ENCODE measurements around the gene KIF26A.

KIF26A gene

GRCh38 chr14:104177411-104177810 lies 39.0 kb downstream of the KIF26A start:
- DNase-seq (ENCODE audit: low spot score): no peak

- no peak for DNase-seq (ENCODE audit: low spot score)
Observed at GRCh38 chr14:104178279-104178678, 39.9 kb downstream of the KIF26A start.

GRCh38 chr14:104179126-104179525 lies 40.7 kb downstream of the KIF26A start:
- DNase-seq (ENCODE audit: low spot score): no peak

GRCh38 chr14:104179564-104180129 lies 41.3 kb downstream of the KIF26A start:
- DNase-seq (ENCODE audit: low spot score): no peak

- DNase-seq (ENCODE audit: low spot score): no peak
Observed at GRCh38 chr14:104180561-104181165, 42.3 kb downstream of the KIF26A start.

GRCh38 chr14:104181761-104182530 lies 43.6 kb downstream of the KIF26A start:
- DNase-seq (ENCODE audit: low spot score): no peak

- DNase-seq (ENCODE audit: low spot score): no peak
Observed at GRCh38 chr14:104182857-104183425, 44.6 kb downstream of the KIF26A start.

- no peak for DNase-seq (ENCODE audit: low spot score)
Observed at GRCh38 chr14:104183796-104184195, 45.4 kb downstream of the KIF26A start.

- no peak for DNase-seq (ENCODE audit: low spot score)
Observed at GRCh38 chr14:104184506-104184905, 46.1 kb downstream of the KIF26A start.

- DNase-seq (ENCODE audit: low spot score): no peak
Observed at GRCh38 chr14:104184911-104185499, 46.6 kb downstream of the KIF26A start.

GRCh38 chr14:104185916-104186495 lies 47.6 kb downstream of the KIF26A start:
- no peak for DNase-seq (ENCODE audit: low spot score)

GRCh38 chr14:104186575-104186974 lies 48.2 kb downstream of the KIF26A start:
- DNase-seq (ENCODE audit: low spot score): no peak

- no peak for DNase-seq (ENCODE audit: low spot score)
Observed at GRCh38 chr14:104187121-104187889, 48.9 kb downstream of the KIF26A start.

GRCh38 chr14:104187931-104188726 lies 49.7 kb downstream of the KIF26A start:
- DNase-seq (ENCODE audit: low spot score): no peak

- no peak for DNase-seq (ENCODE audit: low spot score)
Observed at GRCh38 chr14:104188727-104189400, 50.5 kb downstream of the KIF26A start.

GRCh38 chr14:104189629-104190335 lies 51.4 kb downstream of the KIF26A start:
- DNase-seq (ENCODE audit: low spot score): no peak

GRCh38 chr14:104190396-104191000 lies 52.1 kb downstream of the KIF26A start:
- DNase-seq (ENCODE audit: low spot score): no peak

GRCh38 chr14:104191409-104191997 lies 53.1 kb downstream of the KIF26A start:
- DNase-seq (ENCODE audit: low spot score): no peak
